Hepatocyte (in vitro differentiated cells): ENCODE results near the gene OR10V1. TPM values are rescaled to one million over a fixed set of nuclear protein-coding genes. Genes with fewer than 3 reads are reported as not detected.

Source experiments
- DNase-seq: peaks from one replicate; pipeline ENCODE4 v3.0.0-alpha.2; 2016; ENCODE audit warnings: low spot score
- H2AFZ ChIP-seq: fragments of 200-600 bp; sonication (generic); 2 replicates; pipeline ENCODE4 v1.6.0; 2016; ENCODE audit warnings: antibody characterized with exemption, mild to moderate bottlenecking
- H3K27ac ChIP-seq: fragments of 200-600 bp; sonication (generic); 2 replicates; pipeline ENCODE4 v1.5.1; 2016; ENCODE audit warnings: mild to moderate bottlenecking
- H3K27me3 ChIP-seq: fragments of 200-600 bp; sonication (generic); 2 replicates; pipeline ENCODE4 v1.6.1; 2016
- H3K36me3 ChIP-seq: fragments of 200-600 bp; sonication (generic); replicated peaks from 2 replicates; pipeline ENCODE4 v1.5.1; 2016; ENCODE audit warnings: low read depth; ENCODE audit not compliant: insufficient read depth
- H3K4me1 ChIP-seq: fragments of 200-600 bp; sonication (generic); 2 replicates; pipeline ENCODE4 v1.5.1; 2016; ENCODE audit warnings: mild to moderate bottlenecking, moderate library complexity; ENCODE audit not compliant: insufficient read depth
- H3K4me2 ChIP-seq: fragments of 200-600 bp; sonication (generic); 2 replicates; pipeline ENCODE4 v1.6.0; 2016
- H3K4me3 ChIP-seq: fragments of 200-600 bp; sonication (generic); 2 replicates; pipeline ENCODE4 v1.5.1; 2016; ENCODE audit warnings: mild to moderate bottlenecking
- H3K79me2 ChIP-seq: fragments of 200-600 bp; sonication (generic); 2 replicates; pipeline ENCODE4 v1.6.0; 2017; ENCODE audit warnings: mild to moderate bottlenecking
- H3K9me2 ChIP-seq: fragments of 200-600 bp; sonication (generic); replicated peaks from 2 replicates; pipeline ENCODE4 v1.6.0; 2017; ENCODE audit warnings: mild to moderate bottlenecking; ENCODE audit not compliant: insufficient read depth
- H3K9me3 ChIP-seq: fragments of 200-600 bp; sonication (generic); 2 replicates; pipeline ENCODE4 v1.5.1; 2016; ENCODE audit warnings: low read depth, mild to moderate bottlenecking
- H4K20me1 ChIP-seq: fragments of 200-600 bp; sonication (generic); 2 replicates; pipeline ENCODE4 v1.6.0; 2016; ENCODE audit warnings: mild to moderate bottlenecking; ENCODE audit not compliant: insufficient read depth, poor library complexity, severe bottlenecking
- CTCF ChIP-seq: fragments of 200-600 bp; sonication (generic); IDR thresholded peaks from 2 replicates; pipeline ENCODE4 v1.5.1; 2016; ENCODE audit warnings: antibody characterized with exemption, mild to moderate bottlenecking; ENCODE audit not compliant: poor library complexity
- EZH2 ChIP-seq: fragments of 200-600 bp; sonication (generic); IDR thresholded peaks from 2 replicates; pipeline ENCODE4 v1.6.1; 2016; ENCODE audit warnings: antibody characterized with exemption, mild to moderate bottlenecking, borderline replicate concordance
- EZH2phosphoT487 ChIP-seq: fragments of 200-600 bp; sonication (generic); IDR thresholded peaks from one replicate; pipeline ENCODE4 v1.6.1; 2018; ENCODE audit warnings: antibody characterized with exemption, mild to moderate bottlenecking, low read depth, moderate library complexity; ENCODE audit not compliant: unreplicated experiment, severe bottlenecking
- WGBS: methylation state at CpG from one replicate; pipeline ENCODE4 v1.1.6; 2016; ENCODE audit warnings: low lambda C conversion rate; ENCODE audit errors: missing lambda C conversion rate; 5-methylcytosine and 5-hydroxymethylcytosine counted together
- polyA plus RNA-seq: library from polyadenylated mRNA; unstranded; fragments of >200 nt; fragmentation: Nextera tagmentation; extraction: Ambion mirVana; gene quantifications from 2 replicates; pipeline ENCODE4 v1.2.1, GENCODE V29; 2016
- total RNA-seq: library from RNA; depleted of rRNA; stranded (reverse); fragments of >200 nt; gene quantifications from 2 replicates; pipeline ENCODE4 v1.2.3, GENCODE V29; 2014

The OR10V1 gene
- total and polyA plus RNA-seq, 2 experiments from 2014 or later, result not detected

GRCh38 chr11:59754494-59754858, 40.8 kb upstream of the OR10V1 start:
- Histone ChIP-seq H3K36me3 (no peaks in the 10 kb centered on the region), H3K4me3 (peak overlapping the region; percentile 99), H2AFZ (peak overlapping the region; percentile 92), H4K20me1 (peaks cover 25% of the 10 kb centered on the region), H3K27me3 (no peaks in the 10 kb centered on the region), H3K79me2 (peaks cover 36% of the 10 kb centered on the region), H3K4me2 (peak overlapping the region; percentile 96), H3K4me1 (peaks cover 9% of the 10 kb centered on the region), H3K27ac (peak overlapping the region; percentile 99), H3K9me2 (no peaks in the 10 kb centered on the region), H3K9me3 (no peaks in the 10 kb centered on the region)
- WGBS, result 2% methylated on average over 20 of the region's 20 CpGs
- DNase-seq, result peak; percentile 43
- no peak for TF ChIP-seq CTCF
- no peak for TF ChIP-seq EZH2
- no peak for TF ChIP-seq EZH2phosphoT487

- peak overlapping the region; percentile 92 for H2AFZ ChIP-seq
- TF ChIP-seq CTCF, result peak; percentile 88
- no peak for TF ChIP-seq EZH2phosphoT487
- no peak for TF ChIP-seq EZH2
- WGBS, result 38% methylated on average over 47 of the region's 47 CpGs
- H3K9me3 ChIP-seq, result no peaks in the 10 kb centered on the region
- no peaks in the 10 kb centered on the region for H3K9me2 ChIP-seq
- H3K36me3 ChIP-seq, result no peaks in the 10 kb centered on the region
- peak overlapping the region; percentile 96 for H3K4me2 ChIP-seq
- peak overlapping the region; percentile 99 for H3K27ac ChIP-seq
- peak overlapping the region; percentile 99 for H3K4me3 ChIP-seq
- H3K4me1 ChIP-seq, result peaks cover 8% of the 10 kb centered on the region
- peak; percentile 93 for DNase-seq
- no peaks in the 10 kb centered on the region for H3K27me3 ChIP-seq
- peaks cover 19% of the 10 kb centered on the region for H4K20me1 ChIP-seq
- H3K79me2 ChIP-seq, result peaks cover 30% of the 10 kb centered on the region
Observed at GRCh38 chr11:59753650-59754493, 40.2 kb upstream of the OR10V1 start.

- Histone ChIP-seq H3K36me3 (no peaks in the 10 kb centered on the region), H3K4me1 (no peaks in the 10 kb centered on the region), H3K9me3 (no peaks in the 10 kb centered on the region), H3K4me3 (no peak overlapping the region), H3K9me2 (no peaks in the 10 kb centered on the region), H3K79me2 (no peaks in the 10 kb centered on the region), H3K27ac (no peak overlapping the region), H3K27me3 (no peaks in the 10 kb centered on the region), H4K20me1 (no peaks in the 10 kb centered on the region), H3K4me2 (no peak overlapping the region), H2AFZ (no peak overlapping the region)
- DNase-seq, result no peak
- WGBS, result 92% methylated on average over 2 of the region's 2 CpGs
- TF ChIP-seq EZH2phosphoT487, result no peak
- no peak for TF ChIP-seq CTCF
- no peak for TF ChIP-seq EZH2
Observed at GRCh38 chr11:59746111-59746510, 32.5 kb upstream of the OR10V1 start.
